ENCODE data around the gene KRT73.
"Not testable (repeated sequence)": the region's sequence is repeated elsewhere in the genome, so short reads cannot be mapped to it uniquely, and the experiment has no call there.

KRT73 gene

DNA sequence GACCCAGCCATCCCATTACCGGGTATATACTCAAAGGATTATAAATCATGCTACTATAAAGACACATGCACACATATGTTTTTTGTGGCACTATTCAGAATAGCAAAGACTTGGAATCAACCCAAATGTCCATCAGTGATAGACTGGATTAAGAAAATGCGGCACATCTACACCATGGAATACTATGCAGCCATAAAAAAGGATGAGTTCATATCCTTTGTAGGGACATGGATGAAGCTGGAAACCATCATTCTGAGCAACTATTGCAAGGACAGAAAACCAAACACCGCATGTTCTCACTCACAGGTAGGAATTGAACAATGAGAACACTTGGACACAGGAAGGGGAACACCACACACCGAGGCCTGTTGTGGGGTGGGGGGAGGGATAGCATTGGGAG is 24.1 kb downstream of the KRT73 start:
- DNase-seq = not testable (repeated sequence)

- no peak for DNase-seq
Measured at GRCh38 chr12:52591521-52591920, 26.8 kb downstream of the KRT73 start.

DNA sequence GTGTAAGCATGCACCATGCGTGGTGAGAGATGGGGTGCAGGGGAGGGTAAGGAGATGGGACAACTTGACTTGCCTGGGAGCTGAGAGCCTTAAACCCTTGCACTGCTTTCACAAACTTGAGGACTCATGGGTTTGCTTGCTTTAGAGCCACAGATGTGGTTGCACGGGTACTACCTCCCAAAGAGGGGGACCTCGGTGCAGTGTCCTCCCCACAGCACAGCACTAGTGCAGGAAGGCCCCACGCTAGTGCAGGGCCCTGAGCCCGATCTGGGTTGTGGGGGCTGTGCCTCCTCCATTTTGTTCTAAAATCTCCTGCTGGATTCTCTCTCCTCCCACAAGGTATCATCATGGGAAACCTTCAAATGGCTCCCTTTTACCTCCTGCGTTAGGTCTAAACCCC is 28.3 kb downstream of the KRT73 start:
- DNase-seq = no peak

- DNase-seq = no peak
Measured at GRCh38 chr12:52587563-52587962, 30.8 kb downstream of the KRT73 start.

DNA sequence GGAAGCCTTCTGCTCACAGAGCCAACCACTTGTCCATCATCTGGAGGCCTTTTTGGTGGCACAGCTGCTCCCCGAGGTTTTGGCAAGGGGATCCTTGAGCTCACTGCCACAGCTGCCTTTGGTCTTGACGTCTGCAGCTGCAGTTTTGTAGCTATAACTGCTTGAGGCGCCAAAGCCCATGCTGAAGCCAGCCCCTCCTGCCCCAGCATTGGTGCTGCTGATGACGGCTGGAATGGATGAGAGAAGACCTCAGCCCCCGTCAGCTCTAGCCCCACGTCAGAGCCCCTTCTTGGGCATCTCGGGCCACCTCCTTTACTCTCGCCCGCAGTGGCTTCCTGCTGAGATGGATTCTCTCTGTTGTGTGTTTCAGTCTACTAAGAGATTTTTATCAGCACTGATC is 32.4 kb downstream of the KRT73 start:
- DNase-seq = no peak

- DNase-seq = no peak
Measured at GRCh38 chr12:52585066-52585465, 33.3 kb downstream of the KRT73 start.

DNA sequence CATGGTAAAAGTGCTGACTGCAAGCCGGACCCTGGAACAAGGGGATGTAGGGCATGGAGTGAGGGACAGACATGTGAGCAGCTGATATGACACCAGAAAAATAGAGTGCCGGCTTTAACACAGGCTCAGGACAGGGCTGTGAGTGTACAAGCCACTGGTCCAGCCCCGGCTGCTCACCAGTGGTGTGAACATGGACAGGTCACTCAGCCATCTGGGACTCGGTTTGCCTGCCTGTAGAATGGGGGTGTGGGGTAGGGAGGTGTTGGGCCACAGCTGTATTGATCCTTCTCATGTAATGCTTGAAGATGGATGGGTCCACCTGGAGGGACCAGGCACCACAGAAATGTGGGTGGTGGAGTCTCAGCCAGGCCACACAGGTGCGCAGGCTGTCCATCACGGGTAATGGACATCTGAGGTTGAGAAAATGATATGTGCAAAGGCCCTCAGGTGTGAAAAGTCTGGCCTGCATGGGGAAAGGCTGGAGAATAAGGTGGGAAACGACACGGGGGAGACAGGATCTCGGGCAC is 34.1 kb downstream of the KRT73 start:
- no peak for DNase-seq

DNA sequence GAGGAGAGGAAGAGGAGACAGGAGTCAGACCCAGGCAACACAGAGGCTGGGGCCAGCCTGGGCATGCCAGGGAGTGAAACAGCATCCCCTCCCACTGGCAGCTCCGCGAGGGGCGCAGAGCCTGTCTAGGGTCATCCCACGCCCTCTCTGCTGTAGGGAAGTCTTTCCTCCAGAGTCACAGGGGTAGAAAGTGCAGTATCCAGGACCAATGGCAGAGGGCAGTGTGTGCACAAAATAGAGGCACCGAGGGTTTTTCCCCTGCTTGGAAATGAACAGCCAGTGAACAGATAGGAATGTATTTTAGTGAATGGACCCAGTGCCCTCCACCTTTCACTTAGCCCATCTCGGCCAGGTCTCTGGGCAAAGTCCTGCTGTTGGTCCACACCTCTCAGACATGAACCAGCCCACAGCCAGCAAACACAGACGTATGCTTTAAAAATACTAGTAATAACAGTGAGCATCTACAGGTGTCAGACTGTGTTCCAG is 35.3 kb downstream of the KRT73 start:
- peak; percentile 73 for DNase-seq

GRCh38 chr12:52582486-52582885 is 35.9 kb downstream of the KRT73 start:
- DNase-seq = no peak

GRCh38 chr12:52581481-52581880 is 36.9 kb downstream of the KRT73 start:
- DNase-seq = peak; percentile 35

DNA sequence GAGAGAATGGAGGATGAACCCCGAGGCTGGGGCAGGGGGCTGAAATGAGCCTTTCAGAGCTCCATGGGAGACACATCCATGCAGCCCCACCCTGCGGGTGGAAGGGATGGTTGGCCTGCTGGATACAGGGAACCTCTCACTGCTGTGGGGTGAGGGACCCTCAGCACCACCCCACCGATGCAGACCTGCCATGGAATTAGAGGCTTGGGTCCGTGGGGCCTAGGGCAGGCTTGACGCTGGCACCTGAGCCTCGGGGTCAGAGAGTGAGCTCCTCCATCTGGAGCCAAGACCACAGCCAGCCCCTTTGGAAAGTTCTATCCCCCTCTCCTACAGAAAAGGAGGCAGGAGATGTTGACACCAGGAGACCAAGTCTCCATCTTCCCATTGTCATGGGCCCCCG is 37.3 kb downstream of the KRT73 start:
- DNase-seq = no peak

DNA sequence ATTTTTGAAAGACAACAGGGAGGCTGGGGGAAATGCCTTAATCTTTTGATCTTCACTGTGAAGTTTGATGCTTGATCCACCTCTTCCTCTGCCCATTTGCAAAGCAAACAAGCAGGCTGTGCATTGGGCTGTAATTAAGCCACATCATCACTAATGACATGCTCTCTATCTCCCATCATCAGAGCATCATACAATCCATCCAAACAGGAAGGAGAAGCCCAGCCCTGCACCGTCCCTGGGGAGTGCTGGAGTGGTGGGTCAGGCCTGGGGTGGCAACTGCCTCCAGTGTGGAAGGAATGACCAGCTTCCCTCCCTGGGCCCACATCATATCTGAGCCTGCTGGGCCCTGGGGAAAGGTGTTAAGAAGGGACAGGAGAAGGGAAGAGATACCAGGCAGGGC is 37.9 kb downstream of the KRT73 start:
- no peak for DNase-seq

GRCh38 chr12:52579468-52580465 is 38.6 kb downstream of the KRT73 start:
- DNase-seq = no peak

DNA sequence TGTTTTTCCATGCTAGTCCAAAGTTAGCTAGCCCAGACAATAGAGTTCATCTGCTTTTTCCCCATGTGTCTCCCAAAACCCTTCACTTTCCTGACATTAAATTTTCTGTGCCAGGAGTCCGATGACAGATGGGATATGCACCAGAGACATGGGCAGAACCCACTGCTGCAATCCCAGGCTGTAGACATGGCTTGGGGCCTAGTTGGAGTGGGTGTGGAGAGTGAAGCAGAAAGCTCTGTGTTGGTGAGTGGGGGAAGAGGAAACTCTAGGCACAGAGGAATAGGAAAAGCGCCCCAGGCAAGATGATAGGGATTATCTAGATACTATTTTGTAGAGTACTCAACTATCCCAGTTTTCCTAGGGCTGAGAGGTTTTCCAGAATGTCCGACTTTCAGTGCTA is 39.9 kb downstream of the KRT73 start:
- DNase-seq = no peak

DNA sequence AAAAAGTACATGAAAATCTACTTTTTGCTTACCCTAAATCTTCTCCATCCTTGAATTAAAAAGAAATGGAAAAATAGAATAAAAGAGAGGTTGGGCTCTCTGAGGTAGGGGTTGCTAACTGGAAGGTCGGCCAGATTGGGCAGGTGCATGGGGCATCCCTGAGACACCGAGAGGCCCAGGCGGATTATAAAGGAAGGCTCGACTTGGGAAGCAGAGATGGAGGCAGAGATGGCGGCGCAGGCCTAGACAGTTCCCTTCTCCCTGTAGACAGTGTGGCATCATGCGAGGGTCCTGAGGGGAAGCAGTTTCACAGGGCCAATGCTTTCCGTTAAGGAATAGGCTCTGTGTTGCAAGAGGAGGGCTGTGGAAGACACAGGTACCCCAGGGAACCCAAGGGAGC is 41.0 kb downstream of the KRT73 start:
- no peak for DNase-seq

GRCh38 chr12:52575948-52576347 is 42.4 kb downstream of the KRT73 start:
- no peak for DNase-seq

- DNase-seq = no peak
Measured at GRCh38 chr12:52575256-52575655, 43.1 kb downstream of the KRT73 start.

DNA sequence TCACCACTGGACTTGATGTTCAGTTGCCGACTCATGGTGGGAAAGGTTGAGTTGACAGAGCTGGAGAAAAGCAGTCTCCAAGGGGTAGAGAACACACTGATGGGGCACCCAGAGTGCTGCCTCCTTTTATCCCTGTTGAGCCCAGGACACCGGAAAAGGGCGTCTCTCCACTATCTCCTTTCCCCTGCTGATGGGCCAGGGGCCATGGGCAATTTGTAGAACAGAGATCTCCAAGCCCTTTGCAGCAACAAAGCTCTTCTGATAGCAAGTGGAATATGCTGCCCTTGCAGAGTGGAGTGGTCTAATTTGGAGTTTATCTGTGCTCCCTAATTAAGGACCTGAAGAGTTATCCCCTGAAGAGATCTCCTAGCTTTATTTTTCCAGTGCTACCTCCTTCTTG is 44.6 kb downstream of the KRT73 start, which contains the start of gene KRT74:
TSS of gene KRT74 (minus strand) at position 101 of the 400 bp plus-strand sequence. CDS start at position 35, 66 bp downstream.
- no peak for DNase-seq

- DNase-seq = no peak
Measured at GRCh38 chr12:52573306-52573705, 45.1 kb downstream of the KRT73 start.

GRCh38 chr12:52570511-52570910 is 47.8 kb downstream of the KRT73 start:
- DNase-seq = no peak

- DNase-seq = no peak
Measured at GRCh38 chr12:52568111-52568510, 50.2 kb downstream of the KRT73 start.

DNA sequence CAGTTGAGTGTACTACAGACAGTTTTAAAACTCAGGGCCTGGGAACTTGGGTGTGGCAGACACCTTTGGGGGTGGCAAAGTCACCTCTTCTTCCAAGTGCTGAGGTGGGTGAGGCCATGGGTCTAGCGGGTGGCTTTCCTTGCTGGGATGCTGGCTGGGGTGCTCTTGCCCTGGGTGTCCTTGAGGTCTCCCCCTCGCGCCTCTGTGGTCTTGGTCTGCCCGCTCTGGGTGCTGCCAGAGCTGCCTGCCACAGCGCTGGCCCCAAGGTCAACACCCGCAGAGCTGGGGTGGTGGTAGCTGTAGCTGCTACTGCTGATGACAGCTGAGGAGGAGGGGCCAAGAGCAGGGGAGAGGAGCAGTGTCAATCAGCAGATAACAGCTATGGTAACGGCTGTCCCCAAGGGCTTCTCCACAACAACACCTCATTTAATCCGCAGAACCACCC is 51.5 kb downstream of the KRT73 start:
- no peak for DNase-seq

- DNase-seq = no peak
Measured at GRCh38 chr12:52564582-52564981, 53.8 kb downstream of the KRT73 start.

DNA sequence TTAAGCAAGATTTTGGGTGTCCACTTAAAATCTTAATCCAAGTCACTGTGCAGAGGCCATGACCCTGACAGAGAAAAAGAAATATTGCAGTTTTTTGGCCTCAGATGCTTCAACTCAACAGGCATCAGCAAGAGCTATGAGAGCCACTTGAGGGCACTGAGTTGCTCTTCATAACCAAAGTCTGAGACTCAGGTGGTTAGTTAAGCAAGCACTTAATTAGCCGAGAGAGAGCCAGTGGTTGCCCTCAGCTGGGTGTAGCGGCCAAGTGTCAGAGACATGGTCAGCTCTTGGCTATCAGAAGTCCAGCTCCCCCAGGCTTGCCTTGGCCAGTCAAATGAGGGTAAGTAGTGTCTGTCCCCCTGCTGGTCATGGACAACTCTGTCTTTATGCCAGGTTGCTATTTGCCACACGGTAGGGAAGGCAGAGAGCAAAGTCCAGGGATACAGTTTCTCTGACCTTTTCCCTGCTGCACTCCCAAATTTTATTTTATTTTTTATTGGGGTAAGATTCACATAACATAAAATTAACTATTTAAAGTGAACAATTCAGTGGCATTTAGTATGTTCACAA is 56.4 kb downstream of the KRT73 start:
- DNase-seq = no peak

Data from NCI-H345 (cell line).